T47D (cell line): ENCODE measurements around the gene ADTRP.

Experiments used
- DNase-seq, 2 experiments: peaks; one replicate each; pipeline versions ENCODE4 v3.0.0 to v3.0.0-alpha.2; 2011 to 2012; ENCODE audit warnings: low read depth in 1 of 2, low spot score in 1 of 2
- JUND ChIP-seq: IDR thresholded peaks from 2 replicates; pipeline ENCODE4 v1.6.1; 2012; ENCODE audit warnings: low read depth
- in situ Hi-C: cut with HindIII; loops from 2 replicates; pipeline ENCODE4 v1.10.0; 2016; ENCODE audit warnings: low sequenced_read_pairs, low pct_unique_long_range_greater_than_20kb

Gene ADTRP

DNA sequence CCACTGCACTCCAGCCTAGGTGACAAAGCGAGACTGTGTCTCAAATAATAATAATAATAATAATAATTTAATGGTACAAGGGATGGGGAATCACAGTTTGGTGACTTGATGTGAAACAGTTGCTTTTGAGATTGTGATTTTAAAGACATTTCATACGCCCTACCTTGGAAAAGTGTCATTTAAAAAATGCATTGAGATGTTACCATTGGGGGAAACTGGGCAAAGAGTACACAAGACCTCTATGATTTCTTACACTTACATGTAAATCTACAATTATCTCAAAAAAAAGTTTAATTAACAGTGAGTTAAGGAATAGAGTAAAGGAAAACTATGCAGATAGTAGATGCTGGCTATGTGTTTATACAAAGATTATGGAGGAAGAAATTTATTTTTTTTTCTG lies 22.3 kb downstream of the ADTRP start:
- DNase-seq, result no peak
- in situ Hi-C loops, result no loop called here
- no peak for TF ChIP-seq JUND

DNA sequence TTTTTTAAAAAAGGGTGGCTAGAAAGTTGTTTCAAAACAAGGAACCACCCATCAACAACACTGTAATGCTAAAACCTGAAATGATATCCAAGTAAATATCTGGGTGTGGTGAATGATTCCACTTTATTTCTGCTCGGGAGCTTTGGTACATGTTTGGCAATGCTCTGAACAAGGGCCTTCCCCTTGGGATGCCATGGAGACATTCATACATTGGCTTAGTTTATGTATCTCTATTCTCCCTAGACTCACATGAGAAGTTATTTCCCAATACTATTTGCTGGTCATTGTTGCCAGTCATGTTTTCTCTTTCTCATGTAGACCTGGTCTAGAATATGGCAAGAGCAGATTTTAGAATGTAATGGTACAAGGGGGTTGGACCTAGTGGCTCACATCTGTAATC lies 22.9 kb downstream of the ADTRP start:
- in situ Hi-C loops, result no loop called here
- TF ChIP-seq JUND, result no peak
- no peak for DNase-seq

GRCh38 chr6:11754625-11755271 lies 23.9 kb downstream of the ADTRP start:
- TF ChIP-seq JUND, result no peak
- in situ Hi-C loops, result no loop called here
- no peak for DNase-seq

DNA sequence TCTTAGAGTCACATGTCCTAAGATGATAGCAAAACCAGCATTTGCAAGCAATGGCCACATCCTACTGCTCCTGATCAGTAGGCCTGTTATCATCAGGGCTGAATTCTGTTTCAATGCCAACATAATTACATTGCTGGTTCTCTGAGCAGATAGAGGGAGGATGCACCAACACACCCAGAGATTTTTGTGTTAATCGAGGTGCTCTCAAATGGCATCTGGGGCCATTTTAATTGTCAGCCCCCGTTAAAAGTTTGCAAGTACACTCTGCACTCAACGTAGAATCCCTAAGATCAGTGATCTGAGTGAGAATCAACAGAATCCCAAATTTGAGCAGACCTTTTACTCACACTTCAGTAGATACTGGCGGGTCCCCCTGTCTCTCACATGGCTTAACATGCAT lies 24.8 kb downstream of the ADTRP start:
- TF ChIP-seq JUND, result no peak
- no peak for DNase-seq
- in situ Hi-C loops, result no loop called here

DNA sequence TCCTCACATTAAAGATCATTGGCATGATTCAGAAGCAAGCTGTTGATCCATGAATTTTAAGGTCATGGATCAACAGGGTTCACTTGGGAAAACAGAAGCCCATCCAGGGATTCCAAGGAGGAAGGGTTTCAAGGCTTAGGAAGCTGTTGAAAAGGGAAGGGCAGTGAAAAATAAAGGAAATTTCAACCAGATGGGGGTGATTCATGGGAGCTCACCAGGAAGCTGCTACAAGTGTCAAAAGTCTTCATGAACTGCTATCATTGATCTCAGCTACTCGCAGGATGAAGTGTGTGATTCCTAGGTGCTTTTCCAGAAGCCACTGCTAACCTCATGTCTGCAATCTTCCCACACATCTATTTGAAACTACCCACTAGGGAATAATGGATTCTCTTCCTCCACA lies 26.2 kb downstream of the ADTRP start:
- in situ Hi-C loops, result no loop called here
- TF ChIP-seq JUND, result no peak
- no peak for DNase-seq

DNA sequence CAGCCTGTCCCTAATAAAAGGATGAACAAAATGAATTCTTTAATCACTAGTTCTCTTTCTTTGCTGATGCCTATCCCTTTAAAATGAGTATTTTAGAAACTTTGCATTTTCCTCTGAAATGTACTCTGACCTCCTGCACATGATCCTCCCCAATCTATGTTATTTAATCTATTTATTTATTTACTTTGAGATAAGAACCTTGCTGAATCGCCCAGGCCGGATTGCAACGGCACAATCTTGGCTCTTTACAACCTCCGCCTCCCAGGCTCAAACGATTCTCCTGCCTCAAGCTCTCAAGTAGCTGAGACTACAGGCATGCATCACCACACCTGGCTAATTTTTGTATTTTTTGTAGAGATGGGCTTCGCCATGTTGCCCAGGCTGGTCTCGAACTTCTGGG lies 27.9 kb downstream of the ADTRP start:
- DNase-seq, result no peak
- TF ChIP-seq JUND, result no peak
- in situ Hi-C loops, result no loop called here

DNA sequence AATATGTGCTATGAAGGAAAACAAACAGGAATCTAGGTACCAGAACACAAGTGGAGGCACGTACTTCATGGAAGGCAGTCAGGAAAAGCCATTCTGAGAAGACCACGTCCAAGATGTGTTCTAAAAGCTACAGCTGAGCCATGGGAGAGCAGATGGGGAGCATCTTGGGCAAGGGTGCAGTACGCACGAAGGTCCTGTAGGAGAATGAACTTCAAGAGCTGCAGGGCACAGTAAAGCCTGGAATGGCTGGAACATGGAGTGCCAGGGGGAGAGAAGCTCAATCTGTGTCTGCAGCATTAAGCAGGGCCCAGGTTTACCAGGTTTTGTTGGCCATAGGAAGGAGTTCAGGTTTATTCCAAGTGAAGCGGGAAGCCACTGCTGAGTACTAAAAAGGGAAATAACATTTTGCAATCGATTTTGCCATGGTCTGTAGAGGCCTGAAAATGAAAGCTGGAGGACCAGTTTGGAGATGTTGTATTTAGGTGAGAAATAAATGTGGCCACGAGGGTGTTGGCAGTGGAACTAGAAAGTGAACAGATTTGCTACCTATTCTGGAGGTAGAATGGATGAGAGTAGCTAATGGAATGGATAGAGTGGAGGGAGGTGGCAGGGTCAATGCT lies 29.9 kb downstream of the ADTRP start:
- in situ Hi-C loops, result no loop called here
- no peak for DNase-seq
- no peak for TF ChIP-seq JUND

DNA sequence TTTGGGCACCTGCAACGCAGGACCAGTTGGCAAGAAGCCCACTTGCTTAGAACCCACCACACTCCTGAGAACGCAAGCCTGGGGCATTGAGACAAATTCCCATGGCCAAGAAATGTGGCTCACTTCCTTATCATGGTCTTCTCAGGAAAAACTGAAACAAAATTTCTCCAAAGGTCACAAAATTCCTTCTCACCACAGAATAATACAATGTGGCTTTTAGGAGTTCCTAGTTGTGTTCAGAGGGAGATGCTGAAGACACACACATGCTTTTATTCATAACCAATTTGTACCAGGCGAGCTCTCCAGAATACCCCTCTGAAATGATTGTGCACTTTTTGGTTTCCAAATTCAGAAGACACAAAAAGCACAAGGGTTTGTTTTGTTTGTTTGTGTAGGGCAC lies 31.6 kb downstream of the ADTRP start:
- no peak for DNase-seq
- no peak for TF ChIP-seq JUND
- in situ Hi-C loops, result no loop called here

DNA sequence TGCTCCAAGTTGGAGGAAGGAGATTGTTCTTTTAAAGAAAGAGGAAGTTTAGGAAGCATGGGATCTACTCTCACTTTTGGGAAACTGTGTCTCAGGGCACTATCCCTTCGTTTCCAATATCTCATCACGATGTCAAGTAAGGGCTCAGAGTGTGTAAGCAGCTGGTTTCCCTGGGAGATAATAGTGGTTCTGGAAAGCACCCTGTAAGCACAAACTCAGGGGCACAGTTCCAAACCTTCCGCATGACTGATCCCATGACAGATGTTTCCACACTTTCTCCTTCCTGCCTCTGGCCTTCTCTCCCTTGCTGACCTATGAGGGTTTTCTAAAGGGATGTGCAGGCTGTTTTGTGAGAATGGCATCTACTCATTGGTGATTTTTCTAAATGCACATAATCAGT lies 33.9 kb downstream of the ADTRP start:
- no peak for TF ChIP-seq JUND
- DNase-seq, result no peak
- in situ Hi-C loops, result no loop called here

- in situ Hi-C loops, result no loop called here
- no peak for TF ChIP-seq JUND
Measured at GRCh38 chr6:11744101-11744500, 34.5 kb downstream of the ADTRP start.

DNA sequence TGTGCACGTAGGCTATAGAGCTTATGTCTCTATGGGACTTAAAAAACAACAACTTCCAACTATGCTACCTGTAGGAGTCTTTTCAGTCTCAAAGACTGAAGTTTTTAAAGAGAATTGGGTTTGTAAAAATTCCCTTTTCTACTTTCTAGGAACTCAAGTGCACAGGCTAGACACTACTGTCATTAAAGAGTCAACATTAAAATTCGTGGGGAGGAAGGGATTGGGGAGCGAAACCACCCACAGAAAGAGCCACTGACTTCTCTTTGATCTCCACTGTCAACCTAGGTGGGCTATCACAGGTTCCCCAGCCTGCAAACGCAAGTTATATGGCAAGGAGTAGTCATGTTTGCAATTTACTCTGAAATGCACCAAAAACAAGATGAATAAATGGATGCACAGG lies 37.7 kb downstream of the ADTRP start:
- no peak for DNase-seq
- in situ Hi-C loops, result no loop called here
- TF ChIP-seq JUND, result no peak

More at GRCh38 chr6:11744101-11744500, 34.5 kb downstream of the ADTRP start:
- no peak for DNase-seq

DNA sequence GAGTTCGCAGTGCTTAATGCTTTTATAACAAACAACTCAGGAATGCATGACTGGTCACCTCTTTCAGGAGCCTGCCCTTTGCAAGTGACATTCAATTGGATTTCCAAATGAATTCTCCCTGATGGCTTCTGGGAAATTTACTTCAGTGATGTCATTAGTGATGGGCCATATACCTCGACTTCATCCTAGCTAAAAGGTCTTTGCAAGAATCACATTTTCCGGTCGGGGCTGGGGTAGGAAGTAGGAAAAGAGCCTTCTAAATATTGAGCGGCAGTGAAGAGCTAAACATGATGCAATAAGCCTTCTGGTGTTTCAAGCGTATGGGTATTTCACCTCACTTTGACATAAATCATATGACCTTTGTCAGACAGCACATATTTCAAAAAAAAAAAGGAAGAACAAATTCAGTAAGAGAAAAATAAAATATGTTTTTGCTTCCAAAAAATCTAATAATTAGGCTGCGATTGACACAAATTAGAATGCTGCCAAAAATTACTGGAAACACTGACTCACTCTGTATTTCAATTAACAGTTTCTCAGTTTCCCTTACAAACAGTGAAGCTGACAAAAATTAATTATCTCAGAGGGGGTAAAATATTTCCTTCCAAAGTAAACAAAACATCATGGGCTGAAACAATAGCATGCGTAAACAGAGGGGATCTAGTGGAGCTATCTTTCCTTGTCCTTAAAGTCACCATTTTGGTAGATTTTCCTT lies 39.8 kb downstream of the ADTRP start:
- no peak for DNase-seq
- no peak for TF ChIP-seq JUND
- in situ Hi-C loops, result no loop called here

DNA sequence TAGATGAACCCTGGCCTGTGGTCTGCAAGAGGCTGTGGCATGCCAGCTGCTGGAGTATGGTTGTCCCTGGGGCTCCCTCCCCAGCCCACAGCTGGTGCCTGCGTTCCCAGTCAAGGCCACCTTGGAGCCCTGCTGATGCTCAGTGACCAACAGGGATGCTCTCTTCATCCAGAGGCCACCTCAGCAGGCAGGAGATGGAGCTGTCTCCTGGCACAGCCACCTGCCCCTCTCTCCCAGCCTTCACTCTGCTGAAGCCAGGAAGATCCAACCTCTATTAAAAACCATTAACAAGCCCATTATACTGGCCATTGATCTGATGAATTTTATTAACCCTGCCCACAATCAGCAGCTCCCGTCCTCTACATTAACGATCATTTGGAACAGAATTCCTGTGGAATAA lies 40.4 kb downstream of the ADTRP start:
- in situ Hi-C loops, result no loop called here
- no peak for TF ChIP-seq JUND
- no peak for DNase-seq
